GM18951 (cell line): ENCODE results near the gene IKBIP.
"Not testable (repeated sequence)": the region's sequence is repeated elsewhere in the genome, so short reads cannot be mapped to it uniquely, and the experiment has no call there.

Experiments
- POLR2A ChIP-seq: IDR thresholded peaks from 4 replicates; pipeline ENCODE4 v1.6.1; 2011; ENCODE audit warnings: mild to moderate bottlenecking; ENCODE audit not compliant: insufficient read length, insufficient read depth; ENCODE audit errors: extremely low read depth
- in situ Hi-C: fragments of 300-500 bp; cut with MboI; formaldehyde crosslinking; loops from one replicate; pipeline ENCODE4 v1.12.0; 2022; ENCODE audit warnings: low sequenced_read_pairs, mixed read lengths, inconsistent platforms; ENCODE audit not compliant: unreplicated experiment

IKBIP gene

GRCh38 chr12:98579347-98579746, 65.2 kb downstream of the IKBIP start:
- TF ChIP-seq POLR2A: no peak
- in situ Hi-C loops: no loop called here

DNA sequence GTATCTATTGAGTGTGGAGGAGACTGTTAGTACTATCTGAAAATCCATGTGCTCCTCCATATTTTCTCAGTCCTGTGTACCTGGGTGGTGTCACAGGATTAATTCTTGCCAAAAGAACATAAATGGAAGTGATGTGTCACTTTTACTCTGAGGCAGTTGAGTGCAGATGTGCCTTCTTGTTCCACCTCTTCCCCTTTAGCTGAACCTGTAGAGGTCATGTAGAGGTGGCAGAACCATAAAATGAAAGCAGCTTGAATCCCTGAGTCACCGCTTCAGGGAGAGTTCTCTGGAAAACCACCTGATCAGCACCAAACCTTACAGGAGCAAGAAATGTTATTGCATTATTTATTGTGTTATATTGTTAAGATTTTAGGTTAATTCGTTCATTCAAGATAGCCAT, 65.8 kb downstream of the IKBIP start:
- TF ChIP-seq POLR2A: no peak
- in situ Hi-C loops: no loop called here

- no peak for TF ChIP-seq POLR2A
Observed at GRCh38 chr12:98578392-98578791, 66.2 kb downstream of the IKBIP start.

GRCh38 chr12:98576795-98577194, 67.8 kb downstream of the IKBIP start:
- in situ Hi-C loops: not testable (repeated sequence)

More at GRCh38 chr12:98578392-98578791, 66.2 kb downstream of the IKBIP start:
- in situ Hi-C loops: no loop called here

DNA sequence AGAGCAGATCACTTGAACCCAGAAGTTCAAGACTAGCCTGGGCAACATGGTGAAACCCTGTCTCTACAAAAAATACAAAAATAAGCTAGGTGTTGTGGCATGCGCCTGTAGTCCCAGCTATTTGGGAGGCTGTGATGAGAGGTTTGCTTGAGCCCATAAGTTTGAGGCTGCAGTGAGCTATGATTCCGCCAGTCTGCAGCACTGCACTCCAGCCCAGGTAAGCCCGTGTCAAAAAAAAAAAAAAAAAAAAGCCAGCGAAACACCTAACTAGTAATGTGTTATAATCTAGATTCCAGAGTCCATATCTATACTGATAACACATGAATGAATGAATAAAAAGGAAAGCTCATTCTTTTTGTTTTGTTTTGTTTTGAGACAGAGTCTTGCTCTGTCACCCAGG, 69.6 kb downstream of the IKBIP start:
- in situ Hi-C loops: no loop called here
- no peak for TF ChIP-seq POLR2A
